Epidermal melanocyte (primary cell): ENCODE measurements around the gene SLC4A1.
A peak's percentile ranks its signal among the peaks of the same experiment; 100 is the strongest.

Experiments used
- DNase-seq: peaks from one replicate; pipeline ENCODE4 v3.0.0; 2011; ENCODE audit warnings: low spot score; ENCODE audit not compliant: insufficient read length

Gene SLC4A1

GRCh38 chr17:44267818-44268490 lies at the start of gene SLC4A1:
Gene SLC4A1 (minus strand): TSS chr17:44268135. CDS start chr17:44262866, 5,269 bp downstream.
- peak; percentile 9 for DNase-seq

- DNase-seq, result no peak
Measured at GRCh38 chr17:44317545-44317944, 49.6 kb upstream of the SLC4A1 start.

DNA sequence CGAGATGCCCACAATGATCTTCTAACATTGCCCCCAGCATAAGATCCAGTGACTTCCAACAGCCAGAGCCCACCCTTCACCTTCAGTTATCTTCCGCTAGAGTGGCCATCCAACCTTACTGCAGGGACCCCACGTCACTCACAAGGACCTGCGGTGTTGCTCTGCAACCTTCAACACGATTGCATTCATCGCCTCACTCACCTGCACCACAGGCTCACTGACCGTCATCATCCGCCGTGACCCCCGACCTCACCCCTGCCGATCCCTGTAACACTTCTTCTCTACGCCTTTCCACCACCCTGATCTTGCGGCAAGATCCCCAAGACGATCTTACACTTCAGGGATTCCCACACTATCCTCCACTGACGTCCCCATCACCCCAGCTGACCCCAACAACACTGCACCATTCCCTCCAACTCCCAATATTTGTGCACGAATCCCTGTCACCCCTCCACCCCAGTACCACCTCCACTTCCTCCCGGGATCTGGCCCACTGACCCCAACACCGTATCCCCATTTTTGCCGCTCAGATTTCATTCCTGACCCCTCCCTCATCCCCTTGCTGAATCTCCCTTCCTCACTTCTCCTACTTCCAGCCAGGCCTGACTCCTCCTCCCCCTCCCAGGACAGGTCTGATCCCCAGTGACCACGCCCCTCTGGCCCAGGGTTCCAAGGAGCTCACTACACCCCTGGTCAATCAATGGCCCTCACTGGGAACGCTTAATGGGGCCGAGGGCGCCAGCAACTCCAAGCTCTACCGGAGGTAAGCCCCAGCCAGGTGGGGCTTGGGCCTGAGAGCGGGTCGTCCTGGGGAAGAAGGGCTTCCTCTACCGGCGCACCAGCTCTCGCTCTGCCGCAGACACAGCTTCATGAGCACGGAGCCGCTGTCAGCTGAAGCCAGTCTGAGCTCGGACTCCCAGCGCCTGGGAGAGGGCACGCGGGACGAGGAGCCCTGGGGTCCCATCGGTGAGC lies 48.1 kb upstream of the SLC4A1 start:
- peak; percentile 11 for DNase-seq

GRCh38 chr17:44314869-44315661 lies 47.1 kb upstream of the SLC4A1 start:
- DNase-seq, result peak; percentile 24

DNA sequence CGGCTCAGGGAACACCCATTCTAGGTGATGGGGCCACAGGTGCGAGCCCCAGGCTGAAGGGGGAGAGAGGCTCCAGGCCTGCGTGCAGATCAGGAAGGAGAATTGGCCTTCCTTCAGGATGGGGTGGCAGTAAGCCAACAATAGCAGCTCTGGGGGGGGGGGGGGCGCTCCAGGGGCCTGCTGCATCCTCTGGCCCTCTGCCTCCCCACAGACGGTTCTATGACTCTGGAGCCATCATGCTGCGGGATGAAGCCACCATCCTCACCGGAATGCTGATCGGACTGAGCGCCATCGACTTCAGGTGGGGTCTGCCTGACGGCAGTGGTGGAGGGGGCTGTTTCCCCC lies 46.6 kb upstream of the SLC4A1 start:
- DNase-seq, result no peak

DNA sequence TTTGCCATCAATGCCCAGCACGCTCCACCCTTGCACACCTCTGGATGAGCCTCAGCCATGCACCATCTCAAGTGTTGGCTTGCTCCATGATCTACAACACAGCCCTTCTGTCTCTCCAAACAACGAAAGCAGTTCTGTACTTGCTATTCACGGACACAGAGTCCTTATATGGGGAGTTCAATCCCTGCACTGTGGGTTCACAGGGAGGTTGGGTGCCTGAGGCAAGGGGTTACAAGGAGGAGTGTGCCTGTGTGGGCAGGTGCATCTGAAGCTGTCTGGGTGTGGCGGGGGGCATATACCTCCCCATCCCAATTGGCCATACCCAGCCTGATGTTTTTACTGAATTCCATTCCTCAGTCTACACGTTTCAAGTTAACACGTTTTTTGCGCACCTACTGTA lies 46.1 kb upstream of the SLC4A1 start:
- DNase-seq, result peak; percentile 12

- DNase-seq, result no peak
Measured at GRCh38 chr17:44312396-44313104, 44.6 kb upstream of the SLC4A1 start.

GRCh38 chr17:44311562-44312181 lies 43.7 kb upstream of the SLC4A1 start:
- DNase-seq, result peak; percentile 4

GRCh38 chr17:44310609-44311376 lies 42.9 kb upstream of the SLC4A1 start:
- DNase-seq, result no peak

- DNase-seq, result no peak
Measured at GRCh38 chr17:44310188-44310587, 42.3 kb upstream of the SLC4A1 start.

GRCh38 chr17:44309472-44309871 lies 41.5 kb upstream of the SLC4A1 start:
- peak; percentile 9 for DNase-seq

- DNase-seq, result peak; percentile 6
Measured at GRCh38 chr17:44308865-44309264, 40.9 kb upstream of the SLC4A1 start.

GRCh38 chr17:44308320-44308818 lies 40.4 kb upstream of the SLC4A1 start, which contains the start of gene RUNDC3A:
Gene RUNDC3A (plus strand): TSS chr17:44308601. CDS start chr17:44308833, 232 bp downstream.
- DNase-seq, result peak; percentile 97

- DNase-seq, result peak; percentile 64
Measured at GRCh38 chr17:44307387-44308186, 39.7 kb upstream of the SLC4A1 start.

GRCh38 chr17:44304651-44305050 lies 36.7 kb upstream of the SLC4A1 start:
- DNase-seq, result no peak

GRCh38 chr17:44297975-44298374 lies 30.0 kb upstream of the SLC4A1 start:
- DNase-seq, result no peak

- DNase-seq, result peak; percentile 4
Measured at GRCh38 chr17:44293509-44294226, 25.7 kb upstream of the SLC4A1 start.

GRCh38 chr17:44287651-44288050 lies 19.7 kb upstream of the SLC4A1 start:
- no peak for DNase-seq
